Gastrocnemius medialis (tissue), 4 donors: ENCODE data around the gene MATN1.

Experiments
- CTCF ChIP-seq, 5 experiments: fragments of 450-650 bp in 3 of 5; fragments of 200-600 bp in 2 of 5; sonication (generic) in 2 of 5; IDR thresholded peaks in 4 of 5; conservative IDR thresholded peaks in 1 of 5; 1 replicate in 4 of 5; 2 replicates in 1 of 5; pipeline ENCODE4 v1.5.1; 2016 to 2019; ENCODE audit warnings: antibody characterized with exemption in 5 of 5, mild to moderate bottlenecking in 3 of 5, moderate library complexity in 3 of 5
- POLR2A ChIP-seq, 2 donors: fragments of 450-650 bp; IDR thresholded peaks; one replicate each; pipeline ENCODE4 v1.6.1; 2017; ENCODE audit warnings: antibody characterized with exemption in 2 of 2, mild to moderate bottlenecking in 2 of 2, moderate library complexity in 2 of 2

- no peak for TF ChIP-seq CTCF (IDR thresholded peaks at IDR 0.05 in 4 of 5, conservative IDR thresholded peaks at IDR 0.05 in 1 of 5)
- TF ChIP-seq POLR2A (IDR thresholded peaks at IDR 0.05) = no peak
Observed at GRCh38 chr1:30684881-30685795, 38.2 kb downstream of the MATN1 start.
